D721Med (cell line): ENCODE data around the gene CTNNBL1.

Experiments
- DNase-seq: peaks from one replicate; pipeline ENCODE4 v3.0.0; 2011; ENCODE audit warnings: low spot score; ENCODE audit not compliant: insufficient read length
- FAIRE-seq: peaks from 2 replicates; lab custom pipeline; 2011; peaks lifted over from hg19 to GRCh38; lab: Jason Lieb, UNC
- TF ChIP-seq, protein P1 (sequence below): IDR thresholded peaks from 2 replicates; pipeline ENCODE4 v1.5.1; 2012; ENCODE audit warnings: mild to moderate bottlenecking, control low read depth; ENCODE audit not compliant: insufficient read depth; ENCODE audit errors: missing control alignments

Gene CTNNBL1

DNA sequence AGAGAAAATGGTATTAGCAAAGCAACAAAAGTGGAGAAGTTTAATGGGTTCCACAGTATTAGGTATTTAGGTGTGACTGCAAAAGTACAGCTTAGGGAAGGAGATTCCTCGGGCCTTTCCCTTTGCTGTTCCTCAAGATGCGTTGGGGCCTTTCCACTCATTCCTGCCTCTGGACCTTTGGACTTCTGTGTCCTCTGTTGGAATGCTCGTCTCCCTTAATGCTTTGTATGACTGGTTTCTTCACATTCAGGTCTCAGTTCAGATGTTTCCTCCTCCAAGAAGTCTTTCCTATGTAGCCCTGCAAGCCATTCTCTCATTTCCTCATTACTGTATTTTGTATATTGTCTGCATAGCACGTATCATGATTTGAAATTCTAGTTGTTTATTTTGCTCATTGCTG, 39.6 kb downstream of the CTNNBL1 start:
- FAIRE-seq (no peak), DNase-seq (no peak)
- TF ChIP-seq, protein P1, sequence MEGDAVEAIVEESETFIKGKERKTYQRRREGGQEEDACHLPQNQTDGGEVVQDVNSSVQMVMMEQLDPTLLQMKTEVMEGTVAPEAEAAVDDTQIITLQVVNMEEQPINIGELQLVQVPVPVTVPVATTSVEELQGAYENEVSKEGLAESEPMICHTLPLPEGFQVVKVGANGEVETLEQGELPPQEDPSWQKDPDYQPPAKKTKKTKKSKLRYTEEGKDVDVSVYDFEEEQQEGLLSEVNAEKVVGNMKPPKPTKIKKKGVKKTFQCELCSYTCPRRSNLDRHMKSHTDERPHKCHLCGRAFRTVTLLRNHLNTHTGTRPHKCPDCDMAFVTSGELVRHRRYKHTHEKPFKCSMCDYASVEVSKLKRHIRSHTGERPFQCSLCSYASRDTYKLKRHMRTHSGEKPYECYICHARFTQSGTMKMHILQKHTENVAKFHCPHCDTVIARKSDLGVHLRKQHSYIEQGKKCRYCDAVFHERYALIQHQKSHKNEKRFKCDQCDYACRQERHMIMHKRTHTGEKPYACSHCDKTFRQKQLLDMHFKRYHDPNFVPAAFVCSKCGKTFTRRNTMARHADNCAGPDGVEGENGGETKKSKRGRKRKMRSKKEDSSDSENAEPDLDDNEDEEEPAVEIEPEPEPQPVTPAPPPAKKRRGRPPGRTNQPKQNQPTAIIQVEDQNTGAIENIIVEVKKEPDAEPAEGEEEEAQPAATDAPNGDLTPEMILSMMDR: no peak

DNA sequence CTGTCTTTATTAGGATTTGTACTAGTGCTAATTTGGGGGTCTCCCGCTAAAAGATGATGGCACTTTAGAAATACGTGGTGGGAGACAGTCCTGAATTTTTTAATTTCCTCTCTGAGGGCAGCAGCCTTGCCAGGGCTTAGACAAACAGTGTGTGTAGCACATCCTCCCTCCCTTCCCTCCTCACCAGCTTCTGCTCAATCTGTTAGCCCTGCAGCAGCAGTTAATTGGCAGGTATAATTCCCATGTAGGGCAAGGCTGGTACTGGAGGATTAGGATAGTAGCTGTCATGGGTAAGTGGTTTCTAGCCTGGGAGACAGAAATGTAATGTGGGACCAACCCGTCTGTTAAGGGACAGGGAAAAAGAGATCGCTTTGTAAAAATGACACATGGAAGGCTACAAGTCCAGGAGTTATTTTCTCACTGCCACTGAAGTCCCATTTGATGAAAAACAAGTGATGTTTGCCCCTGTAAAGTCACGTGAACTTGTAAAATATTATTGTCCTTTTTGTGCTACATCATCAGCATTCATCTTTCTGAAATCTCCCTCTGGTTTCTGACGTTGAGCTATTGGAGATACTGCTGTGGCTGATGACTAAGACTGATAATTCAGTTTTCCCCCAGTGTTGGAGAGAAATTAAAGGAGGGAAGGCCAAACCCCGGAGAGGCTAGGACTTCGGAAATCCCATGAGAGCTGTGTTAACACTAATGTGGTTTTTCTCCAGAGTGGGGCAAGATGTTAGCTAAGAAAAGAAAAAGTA, 40.6 kb downstream of the CTNNBL1 start:
- peak; percentile 66 for FAIRE-seq
- DNase-seq: no peak
- TF ChIP-seq, protein P1: no peak

GRCh38 chr20:37735541-37735940, 41.7 kb downstream of the CTNNBL1 start:
- TF ChIP-seq, protein P1: no peak
- FAIRE-seq (no peak), DNase-seq (no peak)

- TF ChIP-seq, protein P1: no peak
- FAIRE-seq (no peak), DNase-seq (no peak)
Observed at GRCh38 chr20:37736132-37736531, 42.3 kb downstream of the CTNNBL1 start.

GRCh38 chr20:37737826-37738420, 44.1 kb downstream of the CTNNBL1 start:
- FAIRE-seq: no peak
- no peak for DNase-seq
- TF ChIP-seq, protein P1: no peak

- TF ChIP-seq, protein P1: no peak
- FAIRE-seq: no peak
- no peak for DNase-seq
Observed at GRCh38 chr20:37741055-37741454, 47.2 kb downstream of the CTNNBL1 start.

- FAIRE-seq (no peak), DNase-seq (no peak)
- TF ChIP-seq, protein P1: no peak
Observed at GRCh38 chr20:37741570-37741969, 47.7 kb downstream of the CTNNBL1 start.
